HG02763 (cell line): ENCODE results near the gene CIAO3.

Source experiments
- ATAC-seq: cut with Tn5 transposase; IDR thresholded peaks from one replicate; pipeline ENCODE4 v1.9.1; 2021; ENCODE audit warnings: mild to moderate bottlenecking, moderate library complexity; ENCODE audit not compliant: unreplicated experiment

The CIAO3 gene

GRCh38 chr16:736936-737481 is 3.8 kb downstream of the CIAO3 start:
- no peak for ATAC-seq

DNA sequence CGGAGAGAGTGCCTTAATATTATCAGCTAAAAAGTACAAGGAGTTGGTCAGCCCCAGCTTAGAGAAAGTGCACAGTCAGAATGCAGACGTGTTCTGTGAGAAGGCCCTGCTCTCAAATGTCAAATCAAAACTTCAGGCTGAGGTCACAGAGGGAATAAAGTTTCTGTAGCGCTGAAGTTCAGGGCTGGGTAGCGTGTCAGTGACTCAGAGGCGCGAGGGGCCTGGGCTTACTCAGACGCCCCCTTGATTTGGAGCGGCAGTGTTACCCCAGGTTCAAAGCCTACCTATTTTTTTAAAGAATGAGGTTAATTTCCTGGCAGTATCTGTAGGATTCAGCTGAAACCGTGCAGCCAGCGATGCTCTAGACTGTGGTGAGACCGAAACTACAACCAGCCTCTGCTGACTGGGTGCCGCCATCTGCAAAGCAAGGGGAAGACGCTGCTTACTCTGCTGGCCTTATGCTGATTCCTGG is 4.8 kb downstream of the CIAO3 start:
- ATAC-seq = no peak

DNA sequence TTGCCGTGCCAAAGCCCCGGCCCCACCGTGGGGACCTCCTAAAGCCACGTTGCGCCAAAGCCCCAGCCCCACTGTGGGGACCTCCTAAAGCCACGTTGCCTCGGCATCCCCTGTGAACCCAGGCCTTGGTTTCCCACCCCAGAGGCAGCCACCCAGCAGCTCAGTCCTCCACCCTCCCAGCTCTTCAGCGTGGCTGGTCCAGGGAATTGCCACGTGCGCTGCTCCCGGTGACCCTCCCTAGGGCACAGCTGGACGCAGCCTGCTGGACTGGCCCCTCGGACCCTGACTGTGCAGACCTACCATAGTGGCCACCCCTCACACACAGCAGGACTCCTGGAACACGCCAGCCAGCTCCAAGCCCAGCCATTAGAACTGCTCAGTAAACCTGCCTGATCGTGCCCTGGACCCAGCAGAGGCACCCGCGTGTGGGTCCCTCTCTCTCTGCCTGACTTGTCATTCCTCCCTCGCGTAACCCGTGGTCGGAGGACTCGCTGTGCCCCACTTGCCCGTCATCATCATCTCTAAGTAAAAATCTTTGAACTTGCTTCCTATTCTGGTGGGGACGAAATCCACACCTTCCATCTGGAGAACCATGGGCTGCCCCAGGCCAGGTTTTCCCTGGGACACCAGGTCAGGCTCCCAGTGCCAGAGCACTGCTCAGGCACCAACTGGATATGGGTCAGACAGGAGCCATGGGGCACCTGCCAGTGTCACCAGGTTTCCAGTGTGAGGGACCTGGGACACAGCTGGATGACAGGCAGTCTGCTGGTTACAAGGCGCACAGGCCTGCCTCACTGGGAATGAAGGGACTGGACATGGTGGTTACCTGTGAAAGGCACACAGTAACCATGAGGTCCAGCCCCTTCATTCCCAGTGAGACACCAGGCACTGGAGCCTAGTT is 5.6 kb downstream of the CIAO3 start:
- no peak for ATAC-seq

DNA sequence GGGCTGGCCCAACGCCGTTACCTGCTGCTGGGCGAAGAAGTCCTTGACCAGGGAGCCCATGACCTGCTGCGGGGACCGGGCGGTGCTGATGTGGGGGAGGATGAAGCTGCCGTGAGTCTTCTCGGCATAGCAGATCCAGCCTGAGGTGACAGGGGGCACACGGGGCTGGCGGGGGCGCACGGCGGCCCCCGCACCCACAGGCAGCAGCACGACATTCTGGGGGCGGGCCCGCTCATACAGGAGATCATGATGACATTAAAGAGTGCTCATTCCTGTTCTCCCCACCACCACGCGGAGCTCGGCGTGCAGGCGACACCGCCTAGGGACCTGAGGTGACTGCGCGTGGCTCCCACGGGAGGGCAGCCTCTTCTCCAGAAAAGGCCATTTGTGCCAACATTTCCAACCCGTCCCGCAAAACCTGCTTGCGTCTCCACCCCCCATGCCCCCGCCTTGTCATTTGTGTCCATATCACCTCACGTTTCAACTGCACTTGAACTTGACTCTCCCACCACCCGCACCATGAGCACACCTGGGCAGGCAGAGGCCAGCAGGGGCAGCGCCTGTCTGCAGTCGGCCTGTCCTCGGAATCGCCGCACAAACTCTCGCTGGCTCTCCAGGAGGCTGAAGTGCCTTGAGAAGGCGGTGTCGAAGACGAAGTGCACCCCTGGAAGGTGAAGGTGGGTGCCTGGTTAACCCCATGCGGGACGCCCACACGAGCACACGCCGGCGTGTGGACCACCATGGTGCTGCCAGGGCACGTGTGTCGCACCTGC is 6.4 kb downstream of the CIAO3 start:
- no peak for ATAC-seq

- no peak for ATAC-seq
Observed at GRCh38 chr16:733382-734207, 7.2 kb downstream of the CIAO3 start.

- no peak for ATAC-seq
Observed at GRCh38 chr16:732936-733335, 7.9 kb downstream of the CIAO3 start.

DNA sequence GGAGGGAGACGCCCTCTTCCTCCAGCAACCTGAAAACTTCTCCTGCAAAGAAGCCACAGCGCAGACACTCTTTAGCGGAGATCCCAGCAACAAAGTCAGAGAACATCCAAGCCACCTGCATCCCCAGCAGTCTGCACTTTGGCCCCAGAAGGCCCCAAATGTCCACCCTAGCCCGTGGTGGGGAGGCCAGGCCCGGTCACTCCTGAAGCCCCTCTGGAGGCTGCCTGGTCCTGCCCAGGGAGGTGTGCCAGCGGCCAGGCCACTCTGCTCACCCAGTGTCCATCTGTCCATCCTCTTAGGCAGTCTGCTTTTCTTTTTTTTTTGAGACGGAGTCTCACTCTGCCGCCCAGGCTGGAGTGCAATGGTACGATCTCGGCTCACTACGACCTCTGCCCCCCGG is 8.5 kb downstream of the CIAO3 start:
- ATAC-seq = no peak

GRCh38 chr16:730666-731509 is 9.9 kb downstream of the CIAO3 start:
- ATAC-seq = no peak

DNA sequence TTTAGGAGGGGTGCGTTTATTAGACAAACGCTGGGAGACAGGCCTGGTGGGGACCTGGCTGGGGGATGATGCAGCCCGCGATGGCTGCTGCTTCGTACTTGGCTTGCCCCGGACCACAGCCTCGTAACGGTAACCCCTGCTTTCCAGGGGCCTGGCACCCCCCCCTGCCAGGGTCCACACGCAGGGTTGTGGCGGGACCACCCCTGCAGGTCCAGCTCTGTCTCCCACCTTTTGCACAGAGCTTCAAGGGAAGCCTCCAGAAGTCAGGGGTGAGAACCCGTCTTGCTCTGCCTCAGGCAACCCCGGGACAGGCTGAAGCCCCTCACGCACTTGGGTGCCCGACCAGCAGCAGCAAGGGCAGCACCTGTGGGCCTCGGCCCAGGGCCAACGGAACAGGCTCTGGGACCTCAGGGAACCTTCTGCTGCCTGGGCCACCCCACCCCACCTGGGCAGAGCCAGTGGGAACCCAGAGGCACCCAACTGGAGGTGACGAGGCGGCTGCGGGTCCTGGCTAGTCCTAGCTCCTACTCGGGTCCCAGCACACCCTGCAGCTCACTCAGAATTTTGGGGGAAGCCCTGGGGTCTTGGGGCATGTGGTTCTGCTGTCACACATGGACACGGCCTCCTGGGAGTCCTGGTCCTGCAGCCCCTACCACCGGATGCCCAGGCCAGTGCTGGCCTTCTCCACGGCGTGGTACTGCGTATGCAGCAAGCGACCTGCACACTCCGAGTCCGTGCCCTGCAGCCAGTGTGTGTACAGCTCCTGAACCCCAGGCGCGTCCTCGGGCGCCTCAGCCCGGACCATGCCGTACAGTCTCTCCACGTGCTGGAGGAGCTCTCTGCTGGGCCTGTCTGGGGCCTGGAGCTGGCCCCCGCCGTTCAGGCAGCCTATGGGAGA is 10.8 kb downstream of the CIAO3 start:
- no peak for ATAC-seq

DNA sequence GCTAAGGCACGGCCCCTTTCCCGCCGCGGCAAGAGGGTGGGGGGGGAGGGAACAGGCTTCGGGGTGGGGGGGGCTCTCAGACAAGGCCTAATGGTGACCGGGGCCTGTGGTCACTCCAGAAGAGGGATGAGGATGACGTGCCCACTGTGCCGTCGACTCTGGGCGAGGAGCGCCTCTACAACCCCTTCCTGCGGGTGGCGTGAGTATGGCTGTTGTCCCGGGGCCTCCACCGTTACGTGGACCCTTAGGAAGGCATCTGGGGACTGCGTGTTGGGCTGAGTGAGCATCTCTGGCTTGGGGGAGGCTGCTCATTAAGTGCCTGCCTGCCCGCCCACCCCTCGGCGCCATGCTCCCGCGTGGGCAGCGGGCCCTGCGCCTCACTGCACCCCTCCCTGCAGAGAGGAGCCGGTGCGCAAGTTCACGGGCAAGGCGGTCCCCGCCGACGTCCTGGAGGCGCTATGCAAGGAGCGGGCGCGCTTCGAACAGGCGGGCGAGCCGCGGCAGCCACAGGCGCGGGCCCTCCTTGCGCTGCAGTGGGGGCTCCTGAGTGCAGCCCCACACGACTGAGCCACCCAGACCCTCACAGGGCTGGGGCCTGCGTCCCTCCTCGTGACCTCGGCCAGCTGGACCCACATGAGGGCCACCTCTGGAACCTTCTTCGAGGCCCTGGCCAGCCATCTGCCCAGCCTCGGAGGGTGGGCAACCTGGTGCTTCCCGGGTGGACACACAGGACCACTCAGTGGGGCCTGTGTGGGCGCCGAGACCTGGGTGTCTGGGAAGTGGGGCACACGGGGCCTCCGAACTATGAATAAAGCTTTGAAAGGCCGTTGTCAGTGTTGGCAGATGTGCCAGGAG is 11.7 kb downstream of the CIAO3 start:
- no peak for ATAC-seq

DNA sequence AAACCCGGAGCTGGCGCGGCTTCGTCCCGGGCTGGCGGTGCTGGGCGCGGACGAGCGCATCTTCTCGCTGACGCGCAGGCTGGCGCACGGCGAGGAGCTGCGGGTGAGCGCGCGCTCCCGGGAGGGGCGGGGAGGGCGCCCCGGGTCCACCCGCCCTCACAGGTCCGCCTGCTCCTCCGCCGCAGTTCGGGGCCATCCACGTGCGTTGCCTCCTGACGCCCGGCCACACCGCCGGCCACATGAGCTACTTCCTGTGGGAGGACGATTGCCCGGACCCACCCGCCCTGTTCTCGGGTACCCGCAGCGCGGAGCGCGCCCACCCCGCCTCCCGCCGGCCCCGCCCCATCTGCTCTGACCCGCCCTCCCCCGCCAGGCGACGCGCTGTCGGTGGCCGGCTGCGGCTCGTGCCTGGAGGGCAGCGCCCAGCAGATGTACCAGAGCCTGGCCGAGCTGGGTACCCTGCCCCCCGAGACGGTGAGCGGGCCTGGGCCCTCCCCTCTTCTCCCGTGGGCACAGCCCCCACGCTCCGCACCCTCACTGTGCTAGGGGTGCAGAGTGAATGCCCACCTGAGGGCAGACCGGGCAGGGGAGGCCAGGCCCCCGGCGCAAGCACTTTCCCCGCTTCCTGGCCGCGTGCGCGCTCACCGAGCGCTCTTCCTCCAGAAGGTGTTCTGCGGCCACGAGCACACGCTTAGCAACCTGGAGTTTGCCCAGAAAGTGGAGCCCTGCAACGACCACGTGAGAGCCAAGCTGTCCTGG is 12.5 kb downstream of the CIAO3 start:
- ATAC-seq = no peak

GRCh38 chr16:727291-727977 is 13.4 kb downstream of the CIAO3 start:
- no peak for ATAC-seq

GRCh38 chr16:726438-727290 is 14.1 kb downstream of the CIAO3 start, which contains the start of the genes CCDC78 and HAGHL:
Gene CCDC78, minus strand, starts transcription at chr16:726443. Its CDS starts 76 bp downstream, at chr16:726367.
Gene HAGHL, plus strand, starts transcription at chr16:727106. Its CDS starts 404 bp downstream, at chr16:727510.
- no peak for ATAC-seq

- no peak for ATAC-seq
Observed at GRCh38 chr16:726188-726437, 14.7 kb downstream of the CIAO3 start.

GRCh38 chr16:725463-726187 is 15.2 kb downstream of the CIAO3 start:
- ATAC-seq = no peak
